SK-N-SH (cell line): ENCODE measurements around the gene CCDC194. TPM values are rescaled to one million over a fixed set of nuclear protein-coding genes. Genes with fewer than 3 reads are reported as not detected.

Experiments
- CTCF ChIA-PET: fragments of 300-600, 350-600 bp; formaldehyde crosslinking; extraction: SDS; loops from one replicate; lab custom pipeline; 2021; lab: Yijun Ruan, JAX
- POLR2A ChIA-PET: fragments of 350-600 bp; sonication (Branson Sonifier 250); formaldehyde crosslinking; extraction: SDS; loops from one replicate; lab custom pipeline; 2020; ENCODE audit warnings: antibody characterized with exemption, inconsistent platforms; lab: Yijun Ruan, JAX
- DNase-seq: peaks from one replicate; pipeline ENCODE4 v3.0.0; 2012
- H2AFZ ChIP-seq: fragments of 200-600 bp; sonication (generic); 2 replicates; pipeline ENCODE4 v1.8.1; 2016; ENCODE audit warnings: antibody characterized with exemption, mild to moderate bottlenecking, low read depth
- H3F3A ChIP-seq: fragments of 200-600 bp; sonication (generic); replicated peaks from 2 replicates; pipeline ENCODE3; 2016; ENCODE audit warnings: antibody characterized with exemption, mild to moderate bottlenecking; ENCODE audit not compliant: insufficient read depth
- H3K27ac ChIP-seq, 2 experiments: fragments of 200-500 bp in 1 of 2; fragments of 200-600 bp in 1 of 2; sonication (Bioruptor generic) in 1 of 2; sonication (generic), shearing (Covaris generic) in 1 of 2; 2 replicates each; pipeline versions ENCODE4 v1.5.1 to v1.6.1; 2014 to 2016; ENCODE audit warnings: low read depth in 2 of 2, inconsistent platforms in 1 of 2, low read length in 1 of 2, mild to moderate bottlenecking in 1 of 2, mixed read lengths in 1 of 2
- H3K27me3 ChIP-seq: fragments of 200-600 bp; sonication (generic), shearing (Covaris generic); 2 replicates; pipeline ENCODE4 v1.6.1; 2016; ENCODE audit warnings: mixed run types; ENCODE audit not compliant: insufficient read depth
- H3K36me3 ChIP-seq, 2 experiments: fragments of 200-500 bp in 1 of 2; fragments of 200-600 bp in 1 of 2; sonication (Bioruptor generic) in 1 of 2; sonication (generic) in 1 of 2; replicated peaks in 1 of 2; 2 replicates each; pipeline versions ENCODE3 to v1.5.1; 2014 to 2016; ENCODE audit warnings: low read length in 1 of 2, mild to moderate bottlenecking in 1 of 2; ENCODE audit not compliant: insufficient read depth in 2 of 2, control insufficient read depth in 1 of 2
- H3K4me1 ChIP-seq, 2 experiments: fragments of 200-500 bp in 1 of 2; fragments of 200-600 bp in 1 of 2; sonication (Bioruptor generic) in 1 of 2; sonication (generic), shearing (Covaris generic) in 1 of 2; 2 replicates each; pipeline versions ENCODE4 v1.5.1 to v1.6.1; 2014 to 2016; ENCODE audit warnings: low read depth in 1 of 2, low read length in 1 of 2, mixed run types in 1 of 2; ENCODE audit not compliant: insufficient read depth in 2 of 2, control insufficient read depth in 1 of 2
- H3K4me2 ChIP-seq: fragments of 200-600 bp; sonication (generic), shearing (Covaris generic); 2 replicates; pipeline ENCODE4 v1.6.1; 2017; ENCODE audit warnings: mixed run types
- H3K4me3 ChIP-seq, 2 experiments: fragments of 200-500 bp in 1 of 2; fragments of 200-600 bp in 1 of 2; sonication (Bioruptor generic) in 1 of 2; sonication (generic), shearing (Covaris generic) in 1 of 2; 2 replicates each; pipeline versions ENCODE4 v1.5.1 to v1.8.1; 2014 to 2016; ENCODE audit warnings: low read depth in 2 of 2, inconsistent platforms in 1 of 2, low read length in 1 of 2, mild to moderate bottlenecking in 1 of 2, mixed read lengths in 1 of 2, moderate library complexity in 1 of 2
- H3K79me2 ChIP-seq: fragments of 200-600 bp; sonication (generic); 2 replicates; pipeline ENCODE4 v1.8.1; 2017; ENCODE audit warnings: mild to moderate bottlenecking; ENCODE audit not compliant: insufficient read depth
- H3K9ac ChIP-seq: fragments of 200-600 bp; sonication (generic); 2 replicates; pipeline ENCODE4 v1.6.1; 2017; ENCODE audit warnings: mixed run types
- H3K9me2 ChIP-seq: fragments of 200-600 bp; sonication (generic); 2 replicates; pipeline ENCODE4 v1.6.1; 2017; ENCODE audit warnings: mixed run types
- H3K9me3 ChIP-seq: fragments of 200-600 bp; sonication (generic); 2 replicates; pipeline ENCODE4 v1.6.1; 2017; ENCODE audit warnings: mixed run types, mild to moderate bottlenecking, moderate library complexity
- H4K20me1 ChIP-seq: fragments of 200-600 bp; sonication (generic); 2 replicates; pipeline ENCODE4 v1.6.1; 2017; ENCODE audit warnings: mild to moderate bottlenecking, mixed run types; ENCODE audit not compliant: insufficient read depth
- CHD2 ChIP-seq: fragments of 150-350 bp; IDR thresholded peaks from 2 replicates; pipeline ENCODE4 v1.6.1; 2018; ENCODE audit warnings: low read length; ENCODE audit not compliant: partially characterized antibody
- FOXM1 ChIP-seq: IDR thresholded peaks from 2 replicates; pipeline ENCODE4 v1.4.0; 2012; ENCODE audit warnings: low read depth, mild to moderate bottlenecking
- JUND ChIP-seq: IDR thresholded peaks from 2 replicates; pipeline ENCODE4 v1.4.0; 2012
- MXI1 ChIP-seq: IDR thresholded peaks from 2 replicates; pipeline ENCODE4 v1.6.1; 2012; ENCODE audit warnings: mild to moderate bottlenecking, low read depth, low read length, improper control_type of control experiment
- RAD21 ChIP-seq: IDR thresholded peaks from 2 replicates; pipeline ENCODE4 v1.6.1; 2012; ENCODE audit warnings: mild to moderate bottlenecking, low read length
- RFX5 ChIP-seq: IDR thresholded peaks from 2 replicates; pipeline ENCODE4 v1.6.1; 2012; ENCODE audit warnings: mild to moderate bottlenecking, improper control_type of control experiment, low read length
- SIN3A ChIP-seq: IDR thresholded peaks from 2 replicates; pipeline ENCODE4 v1.6.1; 2012; ENCODE audit warnings: low read depth, mild to moderate bottlenecking, low read length, moderate library complexity, borderline replicate concordance
- SMC3 ChIP-seq: IDR thresholded peaks from 2 replicates; pipeline ENCODE4 v1.6.1; 2012; ENCODE audit warnings: low read depth, low read length, improper control_type of control experiment
- TCF12 ChIP-seq: IDR thresholded peaks from 2 replicates; pipeline ENCODE4 v1.4.0; 2012
- YY1 ChIP-seq: IDR thresholded peaks from 2 replicates; pipeline ENCODE4 v1.4.0; 2012; ENCODE audit warnings: low read depth, mild to moderate bottlenecking
- WGBS: methylation state at CpG from one replicate; pipeline ENCODE4 v1.1.6; 2017; ENCODE audit warnings: low lambda C conversion rate; 5-methylcytosine and 5-hydroxymethylcytosine counted together
- polyA plus RNA-seq, 3 experiments: library from polyadenylated mRNA; depleted of rRNA; stranded (reverse); fragments of >200 nt; gene quantifications; 2 replicates each; pipeline ENCODE4 v1.2.3, GENCODE V29; 2012
- TF ChIP-seq, protein P1 (sequence below): IDR thresholded peaks from 2 replicates; pipeline ENCODE4; 2012
- TF ChIP-seq, protein P2 (sequence below): fragments of 150-350 bp; IDR thresholded peaks from 2 replicates; pipeline ENCODE4 v1.6.1; 2016; ENCODE audit warnings: mild to moderate bottlenecking, low read depth, low read length
- TF ChIP-seq, protein P3 (sequence below): IDR thresholded peaks from 2 replicates; pipeline ENCODE4 v1.4.0; 2012; ENCODE audit warnings: low read depth, borderline replicate concordance
- TF ChIP-seq, protein P4 (sequence below): IDR thresholded peaks from 2 replicates; pipeline ENCODE4 v1.4.0; 2012; ENCODE audit warnings: low read depth, borderline replicate concordance

The CCDC194 gene
- polyA plus RNA-seq, 1 of the 3 experiments (the other 2 are of a cell fraction): not detected

DNA sequence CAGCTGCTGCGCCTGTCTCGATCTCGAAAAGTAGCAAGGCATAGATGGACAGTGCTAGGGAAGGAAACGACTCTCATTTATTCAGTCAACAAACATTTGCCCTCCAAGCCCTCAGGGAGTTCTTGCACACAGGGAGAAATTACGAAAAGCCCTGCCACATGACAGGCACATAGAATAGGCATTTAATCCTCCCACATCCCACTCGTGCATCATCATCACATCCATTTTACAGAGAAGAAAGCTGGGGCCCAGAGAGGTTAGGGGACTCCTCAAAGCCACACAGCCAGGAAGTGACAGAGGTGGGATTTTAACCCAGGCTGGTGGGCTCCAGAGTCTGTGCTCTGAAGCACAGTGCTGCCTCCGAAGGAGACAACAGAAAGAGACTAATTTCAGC is 42.9 kb upstream of the CCDC194 start:
- TF ChIP-seq CHD2 (no peak), JUND (no peak), RAD21 (no peak), TCF12 (no peak), YY1 (no peak), FOXM1 (no peak), RFX5 (no peak), SIN3A (no peak), SMC3 (no peak), MXI1 (no peak)
- TF ChIP-seq, protein P1, sequence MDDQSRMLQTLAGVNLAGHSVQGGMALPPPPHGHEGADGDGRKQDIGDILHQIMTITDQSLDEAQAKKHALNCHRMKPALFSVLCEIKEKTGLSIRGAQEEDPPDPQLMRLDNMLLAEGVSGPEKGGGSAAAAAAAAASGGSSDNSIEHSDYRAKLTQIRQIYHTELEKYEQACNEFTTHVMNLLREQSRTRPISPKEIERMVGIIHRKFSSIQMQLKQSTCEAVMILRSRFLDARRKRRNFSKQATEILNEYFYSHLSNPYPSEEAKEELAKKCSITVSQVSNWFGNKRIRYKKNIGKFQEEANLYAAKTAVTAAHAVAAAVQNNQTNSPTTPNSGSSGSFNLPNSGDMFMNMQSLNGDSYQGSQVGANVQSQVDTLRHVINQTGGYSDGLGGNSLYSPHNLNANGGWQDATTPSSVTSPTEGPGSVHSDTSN: no peak
- TF ChIP-seq, protein P2, sequence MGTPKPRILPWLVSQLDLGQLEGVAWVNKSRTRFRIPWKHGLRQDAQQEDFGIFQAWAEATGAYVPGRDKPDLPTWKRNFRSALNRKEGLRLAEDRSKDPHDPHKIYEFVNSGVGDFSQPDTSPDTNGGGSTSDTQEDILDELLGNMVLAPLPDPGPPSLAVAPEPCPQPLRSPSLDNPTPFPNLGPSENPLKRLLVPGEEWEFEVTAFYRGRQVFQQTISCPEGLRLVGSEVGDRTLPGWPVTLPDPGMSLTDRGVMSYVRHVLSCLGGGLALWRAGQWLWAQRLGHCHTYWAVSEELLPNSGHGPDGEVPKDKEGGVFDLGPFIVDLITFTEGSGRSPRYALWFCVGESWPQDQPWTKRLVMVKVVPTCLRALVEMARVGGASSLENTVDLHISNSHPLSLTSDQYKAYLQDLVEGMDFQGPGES: no peak
- TF ChIP-seq, protein P3, sequence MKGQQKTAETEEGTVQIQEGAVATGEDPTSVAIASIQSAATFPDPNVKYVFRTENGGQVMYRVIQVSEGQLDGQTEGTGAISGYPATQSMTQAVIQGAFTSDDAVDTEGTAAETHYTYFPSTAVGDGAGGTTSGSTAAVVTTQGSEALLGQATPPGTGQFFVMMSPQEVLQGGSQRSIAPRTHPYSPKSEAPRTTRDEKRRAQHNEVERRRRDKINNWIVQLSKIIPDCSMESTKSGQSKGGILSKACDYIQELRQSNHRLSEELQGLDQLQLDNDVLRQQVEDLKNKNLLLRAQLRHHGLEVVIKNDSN: no peak
- TF ChIP-seq, protein P4, sequence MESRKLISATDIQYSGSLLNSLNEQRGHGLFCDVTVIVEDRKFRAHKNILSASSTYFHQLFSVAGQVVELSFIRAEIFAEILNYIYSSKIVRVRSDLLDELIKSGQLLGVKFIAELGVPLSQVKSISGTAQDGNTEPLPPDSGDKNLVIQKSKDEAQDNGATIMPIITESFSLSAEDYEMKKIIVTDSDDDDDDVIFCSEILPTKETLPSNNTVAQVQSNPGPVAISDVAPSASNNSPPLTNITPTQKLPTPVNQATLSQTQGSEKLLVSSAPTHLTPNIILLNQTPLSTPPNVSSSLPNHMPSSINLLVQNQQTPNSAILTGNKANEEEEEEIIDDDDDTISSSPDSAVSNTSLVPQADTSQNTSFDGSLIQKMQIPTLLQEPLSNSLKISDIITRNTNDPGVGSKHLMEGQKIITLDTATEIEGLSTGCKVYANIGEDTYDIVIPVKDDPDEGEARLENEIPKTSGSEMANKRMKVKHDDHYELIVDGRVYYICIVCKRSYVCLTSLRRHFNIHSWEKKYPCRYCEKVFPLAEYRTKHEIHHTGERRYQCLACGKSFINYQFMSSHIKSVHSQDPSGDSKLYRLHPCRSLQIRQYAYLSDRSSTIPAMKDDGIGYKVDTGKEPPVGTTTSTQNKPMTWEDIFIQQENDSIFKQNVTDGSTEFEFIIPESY: no peak
- Histone ChIP-seq H3K27ac (no peak overlapping the region), H3K9me3 (no peaks in the 10 kb centered on the region), H4K20me1 (no peaks in the 10 kb centered on the region), H3K9me2 (no peaks in the 10 kb centered on the region), H3F3A (no peaks in the 10 kb centered on the region), H3K79me2 (no peaks in the 10 kb centered on the region), H3K9ac (no peak overlapping the region), H3K4me2 (no peak overlapping the region), H3K27me3 (no peaks in the 10 kb centered on the region), H3K36me3 (no peaks in the 10 kb centered on the region), H3K4me3 (no peak overlapping the region), H2AFZ (no peak overlapping the region), H3K4me1 (no peaks in the 10 kb centered on the region)
- CTCF ChIA-PET: interaction anchor here (0.8 to 1.5 kb wide), 4 partner anchors 12 to 137 kb away, joined by 3 to 6 read pairs (median 3); partner anchors contain the start of gene TMEM221
- no peak for DNase-seq
- 55% methylated on average over 7 of the region's 7 CpGs for WGBS
- POLR2A ChIA-PET: interaction anchor here (1.1 kb wide), 1 partner anchor 17 kb away, joined by 4 read pairs; the partner anchor contains the start of gene MVB12A
